Transverse colon (tissue), 4 donors: ENCODE measurements around the gene CFH. TPM values are rescaled to one million over a fixed set of nuclear protein-coding genes. Genes with fewer than 3 reads are reported as not detected.
A peak's percentile ranks its signal among the peaks of the same experiment; 100 is the strongest.

Experiments used
- DNase-seq: peaks from one replicate; pipeline ENCODE4 v3.0.0-alpha.2; 2019
- H3K27ac ChIP-seq, 4 donors: fragments of 200-600 bp; sonication (generic); 2 replicates each; pipeline ENCODE4 v1.5.1; 2016 to 2018; ENCODE audit warnings: inconsistent platforms in 4 of 4
- H3K27me3 ChIP-seq: fragments of 200-600 bp; sonication (generic); 2 replicates; pipeline ENCODE4 v1.5.1; 2017; ENCODE audit warnings: inconsistent platforms
- H3K36me3 ChIP-seq, 4 donors: fragments of 200-600 bp; sonication (generic); 2 replicates each; pipeline ENCODE4 v1.5.1; 2017 to 2019; ENCODE audit warnings: inconsistent platforms in 4 of 4
- H3K4me1 ChIP-seq, 4 donors: fragments of 200-600 bp; sonication (generic); 2 replicates each; pipeline ENCODE4 v1.5.1; 2017 to 2020; ENCODE audit warnings: inconsistent platforms in 4 of 4
- H3K4me3 ChIP-seq, 4 donors: fragments of 200-600 bp; sonication (generic); 1 replicate in 1 of 4; 2 replicates in 3 of 4; pipeline versions ENCODE4 v1.5.1 to v1.6.1; 2017 to 2019; ENCODE audit warnings: inconsistent platforms in 4 of 4
- H3K9me3 ChIP-seq, 2 donors: fragments of 200-600 bp; sonication (generic); 2 replicates each; pipeline ENCODE4 v1.5.1; 2017 to 2019; ENCODE audit warnings: inconsistent platforms in 2 of 2
- EP300 ChIP-seq: sonication (generic); formaldehyde crosslinking; IDR thresholded peaks from one replicate; pipeline ENCODE4 v1.6.1; 2017; ENCODE audit warnings: antibody characterized with exemption, low read depth
- POLR2A ChIP-seq: fragments of 450-650 bp; IDR thresholded peaks from one replicate; pipeline ENCODE4 v1.6.1; 2016; ENCODE audit warnings: antibody characterized with exemption, mild to moderate bottlenecking, moderate library complexity
- POLR2AphosphoS5 ChIP-seq, 3 donors: sonication (generic); formaldehyde crosslinking; IDR thresholded peaks; one replicate each; pipeline ENCODE4 v1.6.1; 2016; ENCODE audit warnings: antibody characterized with exemption in 3 of 3
- WGBS, 2 donors: methylation state at CpG; one replicate each; pipeline ENCODE4 v1.1.5; 2018; ENCODE audit warnings: low coverage in 1 of 2; 5-methylcytosine and 5-hydroxymethylcytosine counted together
- in situ Hi-C, 4 donors: fragments of 200-750 bp; cut with MboI; loops; one replicate each; pipeline versions ENCODE4 v1.15.0 to v1.15.1; 2017; ENCODE audit warnings: low sequenced_read_pairs in 3 of 4, low pct_ligation_motif_present in 1 of 4, low pct_unique_long_range_greater_than_20kb in 1 of 4
- intact Hi-C: fragments of 100-400 bp; cut with DNase I; formaldehyde crosslinking; loops from one replicate; pipeline ENCODE4 v1.15.1; 2023; ENCODE audit warnings: low total_unique reads
- total RNA-seq, 4 donors: library from RNA; depleted of rRNA; stranded (reverse); fragments of >200 nt; gene quantifications; one replicate each; pipeline ENCODE4 v1.1.0, GENCODE V29; 2016
- TF ChIP-seq, protein P1 (sequence below), 5 experiments: fragments of 200-600 bp in 3 of 5; fragments of 450-650 bp in 2 of 5; sonication (generic) in 3 of 5; IDR thresholded peaks; 1 replicate in 2 of 5; 2 replicates in 3 of 5; pipeline ENCODE4 v1.5.1; 2016 to 2017; ENCODE audit warnings: antibody characterized with exemption in 5 of 5, inconsistent platforms in 3 of 5, mild to moderate bottlenecking in 2 of 5, moderate library complexity in 1 of 5

CFH gene
- total RNA-seq: 10 to 100 TPM in 3 of 4 donors, 1 to 10 TPM in 1; 5.2 to 92.3 (median 23.6) TPM

DNA sequence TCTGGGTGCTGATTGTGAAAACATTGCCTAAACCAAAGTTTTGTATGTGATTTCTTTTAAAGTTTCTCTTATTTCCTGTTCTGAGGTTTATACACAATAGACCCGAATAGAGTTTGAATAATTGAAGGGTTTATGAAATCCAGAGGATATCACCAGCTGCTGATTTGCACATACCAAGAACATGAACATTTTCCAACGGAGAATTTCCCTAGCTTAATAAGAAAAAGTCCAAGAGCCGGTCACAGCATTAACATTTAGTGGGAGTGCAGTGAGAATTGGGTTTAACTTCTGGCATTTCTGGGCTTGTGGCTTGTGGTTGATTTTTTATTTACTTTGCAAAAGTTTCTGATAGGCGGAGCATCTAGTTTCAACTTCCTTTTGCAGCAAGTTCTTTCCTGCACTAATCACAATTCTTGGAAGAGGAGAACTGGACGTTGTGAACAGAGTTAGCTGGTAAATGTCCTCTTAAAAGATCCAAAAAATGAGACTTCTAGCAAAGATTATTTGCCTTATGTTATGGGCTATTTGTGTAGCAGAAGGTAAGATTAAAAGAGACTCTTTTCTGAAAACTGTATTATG, at the start of gene CFH:
Gene CFH, plus strand, starts transcription at position 407 of the 579 bp plus-strand sequence. Its CDS starts 75 bp downstream, at position 482.
- in situ Hi-C loops (loop anchor here in 2 of 4 donors (25.0 kb wide), 2 partner anchors 489 to 514 kb away; no protein-coding TSS in a partner anchor), intact Hi-C loops (no loop called here)
- 21 to 27% methylated on average over 5 of the region's 5 CpGs for WGBS, 2 donors
- no peaks in the 10 kb centered on the region for H3K27me3 ChIP-seq
- TF ChIP-seq POLR2A (peak; percentile 57), EP300 (no peak), POLR2AphosphoS5 (IDR thresholded peaks at IDR 0.05) (peak; percentile 78 to 82 (median 79))
- TF ChIP-seq, protein P1, sequence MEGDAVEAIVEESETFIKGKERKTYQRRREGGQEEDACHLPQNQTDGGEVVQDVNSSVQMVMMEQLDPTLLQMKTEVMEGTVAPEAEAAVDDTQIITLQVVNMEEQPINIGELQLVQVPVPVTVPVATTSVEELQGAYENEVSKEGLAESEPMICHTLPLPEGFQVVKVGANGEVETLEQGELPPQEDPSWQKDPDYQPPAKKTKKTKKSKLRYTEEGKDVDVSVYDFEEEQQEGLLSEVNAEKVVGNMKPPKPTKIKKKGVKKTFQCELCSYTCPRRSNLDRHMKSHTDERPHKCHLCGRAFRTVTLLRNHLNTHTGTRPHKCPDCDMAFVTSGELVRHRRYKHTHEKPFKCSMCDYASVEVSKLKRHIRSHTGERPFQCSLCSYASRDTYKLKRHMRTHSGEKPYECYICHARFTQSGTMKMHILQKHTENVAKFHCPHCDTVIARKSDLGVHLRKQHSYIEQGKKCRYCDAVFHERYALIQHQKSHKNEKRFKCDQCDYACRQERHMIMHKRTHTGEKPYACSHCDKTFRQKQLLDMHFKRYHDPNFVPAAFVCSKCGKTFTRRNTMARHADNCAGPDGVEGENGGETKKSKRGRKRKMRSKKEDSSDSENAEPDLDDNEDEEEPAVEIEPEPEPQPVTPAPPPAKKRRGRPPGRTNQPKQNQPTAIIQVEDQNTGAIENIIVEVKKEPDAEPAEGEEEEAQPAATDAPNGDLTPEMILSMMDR (IDR thresholded peaks at IDR 0.05): no peak
- H3K9me3 ChIP-seq: no peaks in the 10 kb centered on the region
- H3K27ac ChIP-seq: peak within 1 kb of the TSS; percentile 26 to 48 (median 44)
- no peak for DNase-seq
- peaks cover 0 to 3% (median 0%) of the 10 kb centered on the region in 4 donors for H3K4me1 ChIP-seq
- peak within 1 kb of the TSS in 2 of 4 donors; percentile 1 to 29 for H3K4me3 ChIP-seq
- no peaks in the 10 kb centered on the region for H3K36me3 ChIP-seq

DNA sequence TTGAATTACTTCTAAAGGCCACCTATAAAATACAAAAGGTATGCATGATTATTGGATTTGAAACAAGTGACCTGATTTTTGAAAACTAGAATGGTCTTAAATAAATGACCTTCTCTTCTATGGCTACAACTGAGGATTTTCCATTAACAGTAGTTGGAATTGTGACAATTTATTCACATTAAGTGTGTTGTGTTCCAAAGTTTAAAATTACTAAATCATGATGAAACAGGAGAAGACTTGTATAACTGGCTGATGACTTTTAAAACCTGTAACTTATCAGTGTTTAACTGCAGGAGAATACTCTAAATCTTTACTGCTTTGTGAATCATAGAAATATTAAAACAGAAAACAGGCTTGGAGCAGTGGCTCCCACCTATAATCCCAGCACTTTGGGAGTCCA, 48.2 kb upstream of the CFH start:
- H3K36me3 ChIP-seq: no peaks in the 10 kb centered on the region
- no peaks in the 10 kb centered on the region for H3K9me3 ChIP-seq
- no peak overlapping the region for H3K27ac ChIP-seq
- in situ Hi-C loops (no loop called here), intact Hi-C loops (no loop called here)
- H3K27me3 ChIP-seq: peaks cover 10% of the 10 kb centered on the region
- DNase-seq: no peak
- no peaks in the 10 kb centered on the region for H3K4me1 ChIP-seq
- TF ChIP-seq POLR2A (no peak), EP300 (no peak), POLR2AphosphoS5 (IDR thresholded peaks at IDR 0.05) (no peak)
- TF ChIP-seq, protein P1 (IDR thresholded peaks at IDR 0.05): no peak
- H3K4me3 ChIP-seq: no peak overlapping the region

DNA sequence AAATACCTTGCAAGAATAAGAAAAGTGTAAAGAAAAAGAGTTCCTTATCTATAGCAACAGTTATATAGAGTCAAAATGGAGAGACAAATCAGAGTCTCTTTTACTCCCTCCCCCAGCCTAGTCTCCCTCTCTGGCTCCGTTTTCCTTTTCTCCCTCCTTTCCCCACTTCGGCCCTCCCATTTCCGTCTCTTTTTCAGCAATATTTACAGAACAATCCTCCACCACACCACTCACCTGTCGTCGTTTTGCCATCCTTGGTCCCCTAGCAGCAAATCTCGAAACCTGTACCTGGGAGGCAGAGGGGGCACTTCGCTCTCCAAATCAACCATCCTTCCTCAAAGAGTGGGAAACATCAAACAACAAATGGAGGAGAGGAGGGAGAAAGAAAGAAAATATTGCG, 43.9 kb upstream of the CFH start:
- 7 to 12% methylated on average over 5 to 8 of the region's 8 CpGs for WGBS, 2 donors
- no peak for DNase-seq
- TF ChIP-seq POLR2A (no peak), POLR2AphosphoS5 (IDR thresholded peaks at IDR 0.05) (no peak), EP300 (no peak)
- TF ChIP-seq, protein P1 (IDR thresholded peaks at IDR 0.05): no peak
- Histone ChIP-seq H3K9me3 (no peaks in the 10 kb centered on the region), H3K27ac (peak overlapping the region; percentile 62 to 72 (median 68)), H3K4me1 (no peaks in the 10 kb centered on the region), H3K4me3 (peak overlapping the region; percentile 22 to 57 (median 40)), H3K36me3 (no peaks in the 10 kb centered on the region), H3K27me3 (peaks cover 12% of the 10 kb centered on the region)
- intact Hi-C loops (no loop called here), in situ Hi-C loops (no loop called here)

DNA sequence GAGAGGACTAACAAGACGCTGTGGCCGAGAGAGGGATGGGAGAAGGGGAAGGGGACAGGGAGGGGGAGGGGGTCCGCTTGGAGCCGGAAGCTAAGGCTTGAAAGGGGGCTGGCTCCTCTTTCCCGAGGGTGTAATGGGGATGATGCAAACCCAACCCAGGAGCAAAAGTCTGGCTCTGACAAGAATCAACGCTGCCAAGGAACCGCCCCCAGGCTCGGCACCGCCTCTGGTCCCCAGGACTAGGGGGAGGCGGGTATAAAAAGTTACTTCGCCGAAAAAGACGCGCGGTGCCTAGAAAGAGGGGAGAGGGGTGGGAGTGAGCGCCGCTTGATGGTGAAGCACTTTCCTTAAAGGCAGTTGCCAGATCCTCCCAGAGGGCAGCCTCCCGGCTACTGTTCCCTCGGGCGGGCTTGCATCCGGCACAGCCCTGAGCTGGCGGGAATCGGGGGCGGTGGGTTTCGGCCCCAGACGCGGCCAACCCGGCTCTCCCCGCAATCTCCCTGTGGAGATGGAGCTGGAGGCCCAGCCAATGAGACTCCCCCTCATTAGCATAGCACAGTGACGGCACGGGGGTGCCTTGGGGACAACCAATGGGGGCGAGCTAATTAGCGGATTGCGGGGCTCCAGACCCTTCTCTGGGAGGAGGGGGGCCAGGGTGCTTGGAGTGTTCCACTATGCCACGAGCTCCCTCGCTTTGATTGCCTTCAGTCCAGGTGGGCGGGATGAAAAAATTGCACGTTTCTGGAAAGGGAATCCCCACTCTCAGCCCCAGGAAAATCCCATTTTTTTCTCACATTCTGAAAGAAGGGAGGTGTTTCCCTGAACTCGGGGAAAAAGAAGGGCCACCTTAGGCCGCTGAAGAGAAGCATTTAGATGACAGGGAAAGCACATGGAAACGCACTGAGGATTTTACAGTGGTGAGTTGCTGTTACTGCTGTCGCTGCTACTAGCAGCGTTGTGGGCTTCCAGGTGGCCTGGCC, 43.2 kb upstream of the CFH start, which contains the start of gene KCNT2:
Gene KCNT2, minus strand, starts transcription at position 51 of the 980 bp plus-strand sequence. CDS start 131 bp downstream, outside the sequence.
- in situ Hi-C loops: no loop called here
- Histone ChIP-seq H3K4me3 (peak within 1 kb of the TSS; percentile 22 to 57 (median 40)), H3K27me3 (peaks cover 12% of the 10 kb centered on the region), H3K9me3 (no peaks in the 10 kb centered on the region), H3K36me3 (no peaks in the 10 kb centered on the region), H3K4me1 (no peaks in the 10 kb centered on the region), H3K27ac (peak within 1 kb of the TSS; percentile 62 to 72 (median 68))
- 0 to 10% methylated on average over 2 to 42 of the region's 43 CpGs for WGBS, 2 donors
- intact Hi-C loops: no loop called here
- TF ChIP-seq POLR2A (no peak), POLR2AphosphoS5 (IDR thresholded peaks at IDR 0.05) (no peak), EP300 (no peak)
- TF ChIP-seq, protein P1 (IDR thresholded peaks at IDR 0.05): no peak
- DNase-seq: peak; percentile 31
